Measurements from ENCODE around the gene SORBS2.

DNA sequence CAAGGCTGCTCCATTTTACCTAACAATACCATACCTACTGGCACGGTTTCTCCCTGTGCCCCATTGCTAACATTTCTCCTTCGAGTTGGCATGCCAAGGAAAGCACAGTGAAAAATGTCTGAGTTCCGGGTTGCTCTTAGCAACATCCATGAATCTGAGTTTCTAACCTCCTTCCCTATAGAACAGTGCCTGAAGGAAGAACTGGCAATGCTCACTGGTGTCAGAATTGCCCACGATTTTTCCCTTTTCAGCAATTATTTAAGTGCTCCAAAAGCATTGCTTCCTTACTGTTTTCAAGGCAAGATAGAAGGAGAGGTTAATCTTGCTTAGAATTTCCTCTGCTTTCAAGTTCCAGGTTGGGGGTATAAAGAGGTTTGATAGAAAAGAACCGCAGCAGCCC, 75.1 kb downstream of the SORBS2 start:
- no peak for TF ChIP-seq TBP (IDR thresholded peaks at IDR 0.05; ENCODE audit: low read depth, low read length)
- TF ChIP-seq, protein P1, sequence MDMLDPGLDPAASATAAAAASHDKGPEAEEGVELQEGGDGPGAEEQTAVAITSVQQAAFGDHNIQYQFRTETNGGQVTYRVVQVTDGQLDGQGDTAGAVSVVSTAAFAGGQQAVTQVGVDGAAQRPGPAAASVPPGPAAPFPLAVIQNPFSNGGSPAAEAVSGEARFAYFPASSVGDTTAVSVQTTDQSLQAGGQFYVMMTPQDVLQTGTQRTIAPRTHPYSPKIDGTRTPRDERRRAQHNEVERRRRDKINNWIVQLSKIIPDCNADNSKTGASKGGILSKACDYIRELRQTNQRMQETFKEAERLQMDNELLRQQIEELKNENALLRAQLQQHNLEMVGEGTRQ (IDR thresholded peaks at IDR 0.05; ENCODE audit: low read length) = no peak
- TF ChIP-seq, protein P2, sequence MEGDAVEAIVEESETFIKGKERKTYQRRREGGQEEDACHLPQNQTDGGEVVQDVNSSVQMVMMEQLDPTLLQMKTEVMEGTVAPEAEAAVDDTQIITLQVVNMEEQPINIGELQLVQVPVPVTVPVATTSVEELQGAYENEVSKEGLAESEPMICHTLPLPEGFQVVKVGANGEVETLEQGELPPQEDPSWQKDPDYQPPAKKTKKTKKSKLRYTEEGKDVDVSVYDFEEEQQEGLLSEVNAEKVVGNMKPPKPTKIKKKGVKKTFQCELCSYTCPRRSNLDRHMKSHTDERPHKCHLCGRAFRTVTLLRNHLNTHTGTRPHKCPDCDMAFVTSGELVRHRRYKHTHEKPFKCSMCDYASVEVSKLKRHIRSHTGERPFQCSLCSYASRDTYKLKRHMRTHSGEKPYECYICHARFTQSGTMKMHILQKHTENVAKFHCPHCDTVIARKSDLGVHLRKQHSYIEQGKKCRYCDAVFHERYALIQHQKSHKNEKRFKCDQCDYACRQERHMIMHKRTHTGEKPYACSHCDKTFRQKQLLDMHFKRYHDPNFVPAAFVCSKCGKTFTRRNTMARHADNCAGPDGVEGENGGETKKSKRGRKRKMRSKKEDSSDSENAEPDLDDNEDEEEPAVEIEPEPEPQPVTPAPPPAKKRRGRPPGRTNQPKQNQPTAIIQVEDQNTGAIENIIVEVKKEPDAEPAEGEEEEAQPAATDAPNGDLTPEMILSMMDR (IDR thresholded peaks at IDR 0.05; ENCODE audit: control extremely low read depth in 1 of 3, insufficient read depth in 1 of 3, low read depth in 1 of 3, low read length in 3 of 3) = no peak
- no peak for TF ChIP-seq ZNF274 (IDR thresholded peaks at IDR 0.05; ENCODE audit: borderline replicate concordance, extremely low read depth, low read length)
- TF ChIP-seq FOSL1 (IDR thresholded peaks at IDR 0.05; ENCODE audit: insufficient read depth, low read depth, low read length) = no peak
- TF ChIP-seq, protein P3, sequence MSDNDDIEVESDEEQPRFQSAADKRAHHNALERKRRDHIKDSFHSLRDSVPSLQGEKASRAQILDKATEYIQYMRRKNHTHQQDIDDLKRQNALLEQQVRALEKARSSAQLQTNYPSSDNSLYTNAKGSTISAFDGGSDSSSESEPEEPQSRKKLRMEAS (IDR thresholded peaks at IDR 0.05) = no peak
- no peak for TF ChIP-seq CBX8 (IDR thresholded peaks at IDR 0.05; ENCODE audit: borderline replicate concordance, low read depth, low read length)
